Heart left ventricle (tissue), 16 donors: Measurements from ENCODE around the gene MPV17L. TPM values are rescaled to one million over a fixed set of nuclear protein-coding genes. Genes with fewer than 3 reads are reported as not detected.
A peak's percentile ranks its signal among the peaks of the same experiment; 100 is the strongest.
"Not testable (repeated sequence)": the region's sequence is repeated elsewhere in the genome, so short reads cannot be mapped to it uniquely, and the experiment has no call there.

Source experiments
- ATAC-seq, 4 donors: fragments of 200-7000 bp; cut with Tn5 transposase; one replicate each; pipeline ENCODE4 v1.9.1; 2020 to 2022; ENCODE audit warnings: moderate library complexity in 4 of 4, mild to moderate bottlenecking in 3 of 4, moderate number of reproducible peaks in 1 of 4
- DNase-seq, 5 donors: peaks; one replicate each; pipeline ENCODE4 v3.0.0-alpha.2; 2020
- H3K27ac ChIP-seq, 12 donors: fragments of 200-600 bp; sonication (generic) in 4 of 12; one replicate each; pipeline versions ENCODE4 v1.5.0 to v1.8.0; 2016 to 2022; ENCODE audit warnings: mild to moderate bottlenecking in 2 of 12
- H3K27me3 ChIP-seq, 9 donors: fragments of 200-600 bp; sonication (generic) in 2 of 9; one replicate each; pipeline versions ENCODE4 v1.5.1 to v1.8.0; 2016 to 2022; ENCODE audit warnings: mild to moderate bottlenecking in 3 of 9
- H3K36me3 ChIP-seq, 9 donors: fragments of 200-600 bp; sonication (generic) in 2 of 9; one replicate each; pipeline versions ENCODE4 v1.5.0 to v1.8.0; 2018 to 2022; ENCODE audit warnings: mild to moderate bottlenecking in 2 of 9
- H3K4me1 ChIP-seq, 12 donors: fragments of 200-600 bp; sonication (generic) in 4 of 12; one replicate each; pipeline versions ENCODE4 v1.5.0 to v1.8.0; 2016 to 2022; ENCODE audit warnings: mild to moderate bottlenecking in 3 of 12
- H3K4me3 ChIP-seq, 12 donors: fragments of 200-600 bp; sonication (generic) in 4 of 12; one replicate each; pipeline versions ENCODE4 v1.5.0 to v1.8.0; 2017 to 2022; ENCODE audit warnings: mild to moderate bottlenecking in 9 of 12, moderate library complexity in 4 of 12
- H3K9me3 ChIP-seq, 12 donors: fragments of 200-600 bp; sonication (generic) in 4 of 12; one replicate each; pipeline versions ENCODE4 v1.5.0 to v1.8.0; 2016 to 2022; ENCODE audit warnings: mild to moderate bottlenecking in 1 of 12
- POLR2A ChIP-seq, 2 donors: fragments of 450-650 bp; IDR thresholded peaks; one replicate each; pipeline ENCODE4 v1.6.1; 2017; ENCODE audit warnings: antibody characterized with exemption in 2 of 2, mild to moderate bottlenecking in 2 of 2, moderate library complexity in 2 of 2
- WGBS, 4 donors: extraction: QIAGEN DNeasy Blood & Tissue Kit in 2 of 4; methylation state at CpG; one replicate each; pipeline versions ENCODE4 v1.1.5 to v1.1.7; 2013 to 2018; 5-methylcytosine and 5-hydroxymethylcytosine counted together
- intact Hi-C, 10 donors: fragments of 100-400 bp; cut with DNase I; formaldehyde crosslinking; loops; one replicate each; pipeline versions ENCODE4 v1.11.1 to v1.14.2; 2022
- polyA plus RNA-seq, 2 donors: library from polyadenylated mRNA; stranded (reverse); fragments of 200-250 nt; gene quantifications; one replicate each; pipeline ENCODE4 v1.2.3, GENCODE V29; 2013
- total RNA-seq, 9 donors: library from RNA; depleted of rRNA in 2 of 9; stranded (reverse); fragments of >200 nt in 2 of 9; fragmentation: NEBNext Ultra II Directional in 3 of 9; extraction: Animal tissue kit (Norgen Biotek cat#: 25700) in 3 of 9; gene quantifications; one replicate each; pipeline versions ENCODE4 v1.1.0 to v1.2.4, GENCODE V29; 2016 to 2023
- TF ChIP-seq, protein P1 (sequence below), 12 donors: fragments of 200-600 bp; sonication (generic) in 4 of 12; IDR thresholded peaks; one replicate each; pipeline versions ENCODE4 v1.5.0 to v1.8.0; 2018 to 2022; ENCODE audit warnings: antibody characterized with exemption in 12 of 12, mild to moderate bottlenecking in 5 of 12
- donor health status: ischemic (EF 13 %, LVEDD 7.1; RV severe dilation, severe dysfunction).
- donor health status: healthy with polysubstance abuse.
- donor health status: DM: no; HTN: yes; CAD: no.
- donor health status: DM: no; HTN: no; CAD: no.
- donor health status: ischemic (EF 25% LVEDD 6.9; RV normal size, moderate dysfunction).
- donor health status: ischemic (EF 25% LVEDD 5.7; RV mildly dilated, moderate dysfunction).
- donor health status: healthy.
- donor health status: DM: yes; HTN: yes; CAD: no.
- donor health status: ischemic (EF 35%, LVEDD 5.7; RV mildly dilated, moderate dysfunction).
- donor health status: nonischemic (EF 11% LVEDD 7.7; RV severe dilation, severe dysfunction).
- donor health status: DM: yes; HTN: yes; CAD: no.
- donor health status: PGD.
- donor health status: ischemic (EF 29% LVEDD 5.4; RV normal size, mild dysfunction).
- donor health status: nonischemic (EF 23%, LVEDD 6.1; RV moderate dilation, normal function).

Gene MPV17L
- total and polyA plus RNA-seq, 11 donors: 4.4 to 9.6 (median 7.1) TPM

GRCh38 chr16:15404792-15405191 lies 9.2 kb downstream of the MPV17L start:
- no peak overlapping the region for H3K4me3 ChIP-seq
- 23 to 40% (median 33%) methylated on average over 4 of the region's 4 CpGs for WGBS, 4 donors
- DNase-seq (peak in 2 of 5 donors; percentile 18 to 38), ATAC-seq (peak; percentile 92 to 97 (median 94))
- intact Hi-C loops: no loop called here
- peaks cover 0 to 17% (median 3%) of the 10 kb centered on the region in 12 donors for H3K4me1 ChIP-seq
- no peaks in the 10 kb centered on the region for H3K9me3 ChIP-seq
- TF ChIP-seq POLR2A (IDR thresholded peaks at IDR 0.05): no peak
- TF ChIP-seq, protein P1, sequence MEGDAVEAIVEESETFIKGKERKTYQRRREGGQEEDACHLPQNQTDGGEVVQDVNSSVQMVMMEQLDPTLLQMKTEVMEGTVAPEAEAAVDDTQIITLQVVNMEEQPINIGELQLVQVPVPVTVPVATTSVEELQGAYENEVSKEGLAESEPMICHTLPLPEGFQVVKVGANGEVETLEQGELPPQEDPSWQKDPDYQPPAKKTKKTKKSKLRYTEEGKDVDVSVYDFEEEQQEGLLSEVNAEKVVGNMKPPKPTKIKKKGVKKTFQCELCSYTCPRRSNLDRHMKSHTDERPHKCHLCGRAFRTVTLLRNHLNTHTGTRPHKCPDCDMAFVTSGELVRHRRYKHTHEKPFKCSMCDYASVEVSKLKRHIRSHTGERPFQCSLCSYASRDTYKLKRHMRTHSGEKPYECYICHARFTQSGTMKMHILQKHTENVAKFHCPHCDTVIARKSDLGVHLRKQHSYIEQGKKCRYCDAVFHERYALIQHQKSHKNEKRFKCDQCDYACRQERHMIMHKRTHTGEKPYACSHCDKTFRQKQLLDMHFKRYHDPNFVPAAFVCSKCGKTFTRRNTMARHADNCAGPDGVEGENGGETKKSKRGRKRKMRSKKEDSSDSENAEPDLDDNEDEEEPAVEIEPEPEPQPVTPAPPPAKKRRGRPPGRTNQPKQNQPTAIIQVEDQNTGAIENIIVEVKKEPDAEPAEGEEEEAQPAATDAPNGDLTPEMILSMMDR (IDR thresholded peaks at IDR 0.05): no peak
- peaks cover 0 to 20% (median 6%) of the 10 kb centered on the region in 9 donors for H3K36me3 ChIP-seq
- H3K27ac ChIP-seq: peak overlapping the region in 11 of 12 donors; percentile 5 to 78 (median 67)
- no peaks in the 10 kb centered on the region for H3K27me3 ChIP-seq

- H3K27ac ChIP-seq, H3K27me3 ChIP-seq, ATAC-seq, intact Hi-C loops, H3K9me3 ChIP-seq, H3K4me3 ChIP-seq, H3K36me3 ChIP-seq, DNase-seq: not testable (repeated sequence)
- peaks cover 0 to 17% (median 3%) of the 10 kb centered on the region in 12 donors for H3K4me1 ChIP-seq
- WGBS, 4 donors: 81 to 93% (median 85%) methylated on average over 4 of the region's 4 CpGs
Observed at GRCh38 chr16:15407756-15408155, 12.2 kb downstream of the MPV17L start.

DNA sequence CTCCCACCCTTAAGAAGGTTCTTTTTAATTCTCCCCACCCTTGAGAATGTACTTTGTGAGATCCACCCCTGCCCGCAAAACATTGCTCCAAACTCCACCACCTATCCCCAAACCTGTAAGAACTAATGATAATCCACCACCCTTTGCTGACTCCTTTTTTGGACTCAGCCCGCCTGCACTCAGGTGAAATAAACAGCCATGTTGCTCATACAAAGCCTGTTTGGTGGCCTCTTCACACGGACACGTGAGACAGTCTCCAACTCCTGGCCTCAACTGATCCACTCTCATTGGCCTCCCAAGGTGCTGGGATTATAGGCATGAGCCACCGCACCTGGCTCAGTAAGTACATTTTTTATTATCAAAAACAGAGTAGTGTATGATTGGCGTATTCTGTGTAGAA lies 13.9 kb downstream of the MPV17L start:
- H3K27ac ChIP-seq, H3K4me3 ChIP-seq, H3K27me3 ChIP-seq, H3K36me3 ChIP-seq, DNase-seq, intact Hi-C loops, H3K9me3 ChIP-seq, ATAC-seq, H3K4me1 ChIP-seq: not testable (repeated sequence)
- 92 to 97% (median 96%) methylated on average over 6 of the region's 6 CpGs for WGBS, 4 donors

DNA sequence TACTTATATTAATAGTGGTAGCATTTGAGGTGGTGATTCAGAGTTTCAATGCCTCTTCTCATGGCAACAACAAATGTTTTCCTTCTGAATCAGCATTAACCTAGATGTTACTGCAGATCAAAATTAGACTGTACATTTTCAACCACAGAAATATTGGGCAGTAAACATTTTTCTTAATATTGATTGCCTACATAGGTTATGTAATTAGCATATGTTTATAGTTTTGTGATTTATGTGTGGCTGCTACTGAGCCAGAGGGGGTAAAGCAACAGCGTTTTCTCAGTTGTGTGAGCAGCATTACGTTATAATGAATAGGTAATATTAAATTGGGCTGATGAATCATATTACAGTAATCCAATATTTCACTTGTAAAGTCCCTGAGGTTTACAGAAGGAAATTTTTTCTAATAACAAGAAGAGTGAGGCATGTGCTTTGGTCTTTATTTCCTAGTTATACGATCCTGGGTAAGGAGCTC lies 20.0 kb downstream of the MPV17L start:
- Histone ChIP-seq H3K27me3 (no peaks in the 10 kb centered on the region), H3K9me3 (no peaks in the 10 kb centered on the region), H3K36me3 (no peaks in the 10 kb centered on the region), H3K27ac (no peak overlapping the region), H3K4me1 (no peaks in the 10 kb centered on the region), H3K4me3 (no peak overlapping the region)
- no peak for TF ChIP-seq POLR2A (IDR thresholded peaks at IDR 0.05)
- TF ChIP-seq, protein P1 (IDR thresholded peaks at IDR 0.05): no peak
- WGBS, 4 donors: 75 to 86% (median 80%) methylated on average over 3 of the region's 3 CpGs
- DNase-seq (no peak), ATAC-seq (no peak)
- intact Hi-C loops: no loop called here

- Histone ChIP-seq H3K27ac (no peak overlapping the region), H3K4me1 (no peaks in the 10 kb centered on the region), H3K27me3 (no peaks in the 10 kb centered on the region), H3K36me3 (no peaks in the 10 kb centered on the region), H3K4me3 (no peak overlapping the region), H3K9me3 (no peaks in the 10 kb centered on the region)
- WGBS, 4 donors: 87 to 94% (median 93%) methylated on average over 2 of the region's 2 CpGs
- no peak for ATAC-seq
- intact Hi-C loops: no loop called here
- no peak for DNase-seq
- TF ChIP-seq, protein P1 (IDR thresholded peaks at IDR 0.05): no peak
- no peak for TF ChIP-seq POLR2A (IDR thresholded peaks at IDR 0.05)
Observed at GRCh38 chr16:15417197-15417596, 21.6 kb downstream of the MPV17L start.
